HG02885 (cell line): Measurements from ENCODE around the gene CAMSAP1.

ENCODE experiments used
- ATAC-seq: cut with Tn5 transposase; IDR thresholded peaks from one replicate; pipeline ENCODE4 v1.9.1; 2021; ENCODE audit warnings: mild to moderate bottlenecking; ENCODE audit not compliant: unreplicated experiment, poor library complexity

The CAMSAP1 gene

GRCh38 chr9:135857371-135857786, 50.0 kb downstream of the CAMSAP1 start:
- no peak for ATAC-seq

GRCh38 chr9:135851748-135852147, 55.6 kb downstream of the CAMSAP1 start:
- no peak for ATAC-seq

GRCh38 chr9:135850737-135851136, 56.6 kb downstream of the CAMSAP1 start:
- no peak for ATAC-seq

- no peak for ATAC-seq
Measured at GRCh38 chr9:135849181-135849580, 58.2 kb downstream of the CAMSAP1 start.

DNA sequence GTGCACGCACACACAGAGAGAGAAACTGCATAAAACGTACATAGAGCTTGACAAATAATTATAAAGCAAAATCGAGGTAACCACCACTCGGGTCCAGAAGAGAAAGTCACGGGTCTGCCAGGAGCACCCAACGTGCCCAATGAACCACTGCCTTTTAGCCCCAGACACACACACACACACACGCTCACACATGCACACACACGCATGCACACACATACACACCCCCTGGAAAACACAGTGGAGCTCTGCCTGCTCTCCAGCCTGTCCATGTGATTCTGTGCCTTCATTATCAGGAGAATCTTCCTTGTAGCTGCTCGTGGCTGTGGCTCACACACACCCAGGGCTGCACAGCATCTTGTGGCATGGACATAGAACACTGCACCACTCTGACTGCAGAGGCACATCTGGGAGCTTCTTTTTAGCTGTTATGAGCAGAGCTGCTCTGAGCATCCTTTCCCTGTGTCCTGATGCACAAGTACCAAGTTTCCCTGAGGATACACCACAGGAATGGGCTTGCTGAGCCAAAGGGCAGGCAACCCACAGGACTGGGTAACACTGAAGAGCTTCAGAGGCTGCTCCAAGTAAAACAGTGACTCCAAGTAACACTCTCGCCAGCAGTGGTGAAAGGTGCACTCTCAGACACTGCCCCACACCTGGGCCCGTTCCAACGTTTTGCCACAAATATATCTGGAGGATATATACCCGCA, 58.9 kb downstream of the CAMSAP1 start:
- ATAC-seq: no peak

- ATAC-seq: no peak
Measured at GRCh38 chr9:135847833-135848232, 59.5 kb downstream of the CAMSAP1 start.

GRCh38 chr9:135840539-135840938, 66.8 kb downstream of the CAMSAP1 start:
- ATAC-seq: no peak

DNA sequence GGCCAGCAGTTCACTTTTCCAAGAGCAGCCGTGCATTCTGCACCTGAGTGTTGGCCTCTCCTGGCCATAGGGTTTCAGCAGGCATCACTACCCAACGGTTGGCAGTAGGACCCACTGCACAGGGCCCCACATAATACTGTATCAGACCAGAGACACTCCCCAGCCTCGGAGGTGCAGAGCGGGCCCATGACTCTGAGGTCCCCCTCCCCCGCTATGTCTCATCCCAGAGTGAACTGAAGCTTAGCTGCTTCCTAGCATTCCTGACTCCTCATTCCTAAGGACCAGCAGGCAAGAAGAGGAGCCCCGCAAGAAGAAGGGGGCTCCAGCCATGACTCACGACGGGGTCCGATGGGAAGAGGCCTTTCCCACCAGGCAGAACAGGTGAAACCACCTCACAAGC, 67.2 kb downstream of the CAMSAP1 start:
- no peak for ATAC-seq

GRCh38 chr9:135839516-135839915, 67.8 kb downstream of the CAMSAP1 start:
- no peak for ATAC-seq

- ATAC-seq: no peak
Measured at GRCh38 chr9:135835131-135835530, 72.2 kb downstream of the CAMSAP1 start.

DNA sequence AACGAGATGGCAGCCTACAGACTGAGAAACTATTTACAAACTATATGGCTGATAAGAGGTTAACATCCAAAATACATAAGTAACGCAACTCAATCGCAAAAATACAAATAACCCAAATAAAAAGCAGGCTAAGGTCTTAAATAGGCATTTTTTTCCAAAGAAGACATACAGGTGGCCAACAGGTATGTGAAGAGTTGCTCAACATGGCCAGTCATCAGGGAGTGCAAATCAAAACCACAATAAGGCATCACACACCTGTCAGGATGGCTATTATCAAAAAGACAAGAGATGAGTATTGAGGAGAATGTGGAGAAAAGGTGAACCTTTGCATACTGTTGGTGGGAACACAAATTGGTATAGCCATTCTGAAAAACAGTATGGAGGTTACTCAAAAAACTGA, 73.5 kb downstream of the CAMSAP1 start:
- ATAC-seq: no peak

- no peak for ATAC-seq
Measured at GRCh38 chr9:135830496-135830895, 76.8 kb downstream of the CAMSAP1 start.

GRCh38 chr9:135828656-135829055, 78.7 kb downstream of the CAMSAP1 start:
- no peak for ATAC-seq

- no peak for ATAC-seq
Measured at GRCh38 chr9:135827866-135828580, 79.3 kb downstream of the CAMSAP1 start.

GRCh38 chr9:135827301-135827700, 80.0 kb downstream of the CAMSAP1 start:
- no peak for ATAC-seq

DNA sequence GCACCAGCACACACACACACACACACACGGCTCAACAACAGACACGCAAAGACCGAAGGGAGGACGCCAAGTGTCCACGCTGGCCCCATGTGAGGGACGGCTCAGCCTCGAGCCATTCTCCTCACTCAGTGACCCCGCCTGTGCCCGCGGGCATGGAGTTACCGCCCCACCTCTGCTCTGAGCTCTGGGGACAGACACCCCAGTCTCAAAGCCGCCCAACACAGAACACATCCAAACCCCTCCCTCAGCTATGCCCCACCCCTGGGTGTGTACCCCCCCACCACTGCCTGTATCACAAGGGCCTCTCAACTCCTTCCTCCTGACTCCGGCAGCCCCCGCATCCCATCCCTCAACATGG, 81.2 kb downstream of the CAMSAP1 start:
- no peak for ATAC-seq

- no peak for ATAC-seq
Measured at GRCh38 chr9:135825435-135826187, 81.7 kb downstream of the CAMSAP1 start.

DNA sequence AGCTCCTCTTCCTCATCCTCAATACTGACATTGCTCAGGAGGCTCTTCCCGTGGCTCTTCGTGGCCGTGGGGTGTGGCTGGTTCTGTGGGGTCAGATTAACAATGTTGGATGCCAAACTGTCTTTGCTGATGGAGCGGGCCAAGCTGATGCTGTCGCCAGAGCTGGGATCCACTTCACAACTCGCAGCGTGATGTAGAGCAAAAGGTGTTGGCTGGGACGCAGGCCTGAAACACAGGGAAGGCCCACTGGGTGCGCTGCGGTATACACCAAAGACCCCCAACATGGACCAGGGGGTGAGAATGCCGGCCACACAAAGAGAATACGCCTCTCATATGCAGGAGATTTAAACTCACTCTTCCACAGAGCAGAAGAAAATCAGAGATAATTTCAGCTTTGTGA, 84.3 kb downstream of the CAMSAP1 start:
- no peak for ATAC-seq

DNA sequence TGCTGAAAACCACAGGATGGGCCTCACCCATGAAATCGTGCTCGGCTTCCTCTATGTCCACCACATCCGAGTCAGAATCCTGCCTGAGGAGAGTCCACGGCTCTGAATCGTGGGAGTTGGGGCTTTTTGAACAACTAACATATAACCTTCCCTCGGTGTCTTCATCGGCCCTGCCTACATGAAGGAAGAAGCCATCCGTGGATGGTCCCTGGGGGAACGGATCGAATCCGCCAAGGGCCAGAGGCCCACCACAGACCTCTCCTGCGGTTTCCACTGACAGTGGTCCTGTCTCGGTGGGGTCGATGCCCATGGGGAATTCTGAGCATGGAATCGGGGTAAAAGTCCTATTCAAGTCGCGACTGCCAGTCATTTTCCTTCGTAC, 85.0 kb downstream of the CAMSAP1 start:
- no peak for ATAC-seq

GRCh38 chr9:135821733-135822373, 85.5 kb downstream of the CAMSAP1 start:
- no peak for ATAC-seq

DNA sequence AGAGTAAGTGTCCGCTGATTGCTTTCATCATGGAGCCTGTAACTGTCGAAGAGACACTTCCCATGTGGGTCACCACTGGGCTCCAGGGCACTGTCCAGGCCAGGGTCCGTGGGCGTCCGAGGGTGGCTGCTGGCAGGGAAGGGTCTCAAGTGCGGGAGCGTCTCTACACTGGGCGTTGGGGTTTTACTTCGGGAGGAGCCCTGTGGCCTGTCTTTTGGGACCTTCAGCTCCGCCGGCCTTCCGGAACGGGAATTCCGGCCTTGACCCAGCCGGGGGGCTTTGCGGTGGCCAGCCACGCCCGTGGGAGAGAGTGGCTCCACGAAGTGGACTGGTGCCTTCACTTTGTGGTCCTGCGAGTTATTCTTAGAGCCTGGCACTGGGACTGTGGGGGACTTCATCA, 86.2 kb downstream of the CAMSAP1 start:
- no peak for ATAC-seq
